Measurements from ENCODE around the gene GALNT13. TPM values are rescaled to one million over a fixed set of nuclear protein-coding genes. Genes with fewer than 3 reads are reported as not detected.

Gene GALNT13
- total RNA-seq, 1 donor from 2014 or later, result 0.25 TPM

GRCh38 chr2:154032220-154032619 lies 160.5 kb downstream of the GALNT13 start:
- Histone ChIP-seq H3K4me3 (no peak overlapping the region), H3K27ac (no peak overlapping the region), H3K4me1 (no peaks in the 10 kb centered on the region), H3K27me3 (no peaks in the 10 kb centered on the region), H3K9me3 (no peaks in the 10 kb centered on the region), H3K36me3 (no peaks in the 10 kb centered on the region)
- TF ChIP-seq POLR2A (IDR thresholded peaks at IDR 0.05) (no peak), CTCF (IDR thresholded peaks at IDR 0.05) (no peak), POLR2AphosphoS5 (IDR thresholded peaks at IDR 0.05; ENCODE audit: insufficient read depth in 1 of 2, low read depth in 1 of 2) (no peak)
- DNase-seq (ENCODE audit: extremely low spot score in 2 of 2), result no peak
- intact Hi-C loops (cut with DNase I), result no loop called here

- DNase-seq (ENCODE audit: extremely low spot score in 2 of 2), result no peak
- no peaks in the 10 kb centered on the region for H3K36me3 ChIP-seq
- no peaks in the 10 kb centered on the region for H3K27me3 ChIP-seq
- intact Hi-C loops (cut with DNase I), result no loop called here
- H3K4me1 ChIP-seq, result no peaks in the 10 kb centered on the region
- no peak overlapping the region for H3K4me3 ChIP-seq
- no peaks in the 10 kb centered on the region for H3K9me3 ChIP-seq
- no peak for TF ChIP-seq POLR2A (IDR thresholded peaks at IDR 0.05)
- TF ChIP-seq CTCF (IDR thresholded peaks at IDR 0.05), result no peak
- TF ChIP-seq POLR2AphosphoS5 (IDR thresholded peaks at IDR 0.05; ENCODE audit: insufficient read depth in 1 of 2, low read depth in 1 of 2), result no peak
- H3K27ac ChIP-seq, result no peak overlapping the region
These were observed 174.8 kb downstream of the GALNT13 start for GRCh38 chr2:154046493-154046892.

GRCh38 chr2:154048905-154049304 lies 177.2 kb downstream of the GALNT13 start:
- Histone ChIP-seq H3K27ac (no peak overlapping the region), H3K27me3 (no peaks in the 10 kb centered on the region), H3K36me3 (no peaks in the 10 kb centered on the region), H3K4me1 (no peaks in the 10 kb centered on the region), H3K4me3 (no peak overlapping the region), H3K9me3 (no peaks in the 10 kb centered on the region)
- no peak for DNase-seq (ENCODE audit: extremely low spot score in 2 of 2)
- TF ChIP-seq POLR2AphosphoS5 (IDR thresholded peaks at IDR 0.05; ENCODE audit: insufficient read depth in 1 of 2, low read depth in 1 of 2), result no peak
- TF ChIP-seq CTCF (IDR thresholded peaks at IDR 0.05), result no peak
- no peak for TF ChIP-seq POLR2A (IDR thresholded peaks at IDR 0.05)
- intact Hi-C loops (cut with DNase I), result no loop called here

GRCh38 chr2:154049561-154049960 lies 177.8 kb downstream of the GALNT13 start:
- no peak overlapping the region for H3K27ac ChIP-seq
- H3K9me3 ChIP-seq, result no peaks in the 10 kb centered on the region
- TF ChIP-seq POLR2A (IDR thresholded peaks at IDR 0.05) (no peak), CTCF (IDR thresholded peaks at IDR 0.05) (no peak), POLR2AphosphoS5 (IDR thresholded peaks at IDR 0.05; ENCODE audit: insufficient read depth in 1 of 2, low read depth in 1 of 2) (no peak)
- no peak for DNase-seq (ENCODE audit: extremely low spot score in 2 of 2)
- no peaks in the 10 kb centered on the region for H3K4me1 ChIP-seq
- no peak overlapping the region for H3K4me3 ChIP-seq
- intact Hi-C loops (cut with DNase I), result no loop called here
- H3K27me3 ChIP-seq, result no peaks in the 10 kb centered on the region
- no peaks in the 10 kb centered on the region for H3K36me3 ChIP-seq

- Histone ChIP-seq H3K4me1 (no peaks in the 10 kb centered on the region), H3K4me3 (no peak overlapping the region), H3K27ac (no peak overlapping the region), H3K27me3 (no peaks in the 10 kb centered on the region), H3K36me3 (no peaks in the 10 kb centered on the region), H3K9me3 (no peaks in the 10 kb centered on the region)
- TF ChIP-seq POLR2AphosphoS5 (IDR thresholded peaks at IDR 0.05; ENCODE audit: insufficient read depth in 1 of 2, low read depth in 1 of 2) (no peak), POLR2A (IDR thresholded peaks at IDR 0.05) (no peak), CTCF (IDR thresholded peaks at IDR 0.05) (no peak)
- DNase-seq (ENCODE audit: extremely low spot score in 2 of 2), result no peak
- intact Hi-C loops (cut with DNase I), result no loop called here
These were observed 195.4 kb downstream of the GALNT13 start for GRCh38 chr2:154067124-154067523.
